ENCODE results near the gene DYNC2I2.

- TF ChIP-seq CTCF (IDR thresholded peaks at IDR 0.05) (no peak), POLR2A (IDR thresholded peaks at IDR 0.05) (no peak)
These were observed 34.8 kb downstream of the DYNC2I2 start for GRCh38 chr9:128621730-128622455.
